Gastroesophageal sphincter (tissue), 4 donors: ENCODE measurements around the gene ST6GALNAC3. TPM values are rescaled to one million over a fixed set of nuclear protein-coding genes. Genes with fewer than 3 reads are reported as not detected.
"Not testable (repeated sequence)": the region's sequence is repeated elsewhere in the genome, so short reads cannot be mapped to it uniquely, and the experiment has no call there.

Experiments used
- ATAC-seq: fragments of 150-250 bp; one replicate; pipeline ENCODE4 v1.9.1; 2016; ENCODE audit warnings: mild to moderate bottlenecking, moderate library complexity
- H3K27ac ChIP-seq, 4 donors: fragments of 200-600 bp; sonication (generic) in 3 of 4; 1 replicate in 3 of 4; 2 replicates in 1 of 4; pipeline ENCODE4 v1.5.1; 2016 to 2019
- H3K27me3 ChIP-seq: fragments of 200-600 bp; sonication (generic); one replicate; pipeline ENCODE4 v1.5.1; 2019
- H3K36me3 ChIP-seq, 2 donors: fragments of 200-600 bp; sonication (generic); one replicate each; pipeline ENCODE4 v1.5.1; 2019; ENCODE audit warnings: control low read depth in 1 of 2
- H3K4me1 ChIP-seq, 3 donors: fragments of 200-600 bp; sonication (generic); 1 replicate in 2 of 3; 2 replicates in 1 of 3; pipeline ENCODE4 v1.5.1; 2016 to 2019; ENCODE audit warnings: control low read depth in 2 of 3
- H3K4me3 ChIP-seq, 2 donors: fragments of 200-600 bp; sonication (generic); one replicate each; pipeline ENCODE4 v1.5.1; 2019; ENCODE audit warnings: mild to moderate bottlenecking in 1 of 2, moderate library complexity in 1 of 2
- H3K9me3 ChIP-seq, 3 donors: fragments of 200-600 bp; sonication (generic); one replicate each; pipeline ENCODE4 v1.5.1; 2017 to 2019; ENCODE audit warnings: control low read depth in 2 of 3
- CTCF ChIP-seq, 4 experiments: fragments of 200-600 bp in 2 of 4; fragments of 450-650 bp in 2 of 4; sonication (generic) in 1 of 4; IDR thresholded peaks; one replicate each; pipeline ENCODE4 v1.5.1; 2017 to 2019; ENCODE audit warnings: antibody characterized with exemption in 4 of 4, mild to moderate bottlenecking in 2 of 4, moderate library complexity in 2 of 4
- EP300 ChIP-seq: sonication (generic); formaldehyde crosslinking; IDR thresholded peaks from one replicate; pipeline ENCODE4 v1.6.1; 2017; ENCODE audit warnings: antibody characterized with exemption, mild to moderate bottlenecking
- POLR2A ChIP-seq, 2 donors: fragments of 450-650 bp; IDR thresholded peaks; one replicate each; pipeline ENCODE4 v1.6.1; 2017; ENCODE audit warnings: antibody characterized with exemption in 2 of 2, mild to moderate bottlenecking in 2 of 2, moderate library complexity in 1 of 2
- POLR2AphosphoS5 ChIP-seq: sonication (generic); formaldehyde crosslinking; IDR thresholded peaks from one replicate; pipeline ENCODE4 v1.6.1; 2017; ENCODE audit warnings: antibody characterized with exemption
- WGBS, 2 donors: methylation state at CpG; one replicate each; pipeline ENCODE4 v1.1.5; 2018; ENCODE audit warnings: low coverage in 1 of 2; 5-methylcytosine and 5-hydroxymethylcytosine counted together
- total RNA-seq, 4 donors: library from RNA; depleted of rRNA; stranded (reverse); fragments of >200 nt; gene quantifications; one replicate each; pipeline ENCODE4 v1.1.0, GENCODE V29; 2016

The ST6GALNAC3 gene
- total RNA-seq, 4 donors from 2014 or later = 2.8 to 10.6 (median 3.3) TPM

- Histone ChIP-seq H3K4me3 (no peak overlapping the region), H3K27ac (no peak overlapping the region), H3K36me3 (no peaks in the 10 kb centered on the region), H3K4me1 (peaks cover 0 to 10% (median 0%) of the 10 kb centered on the region in 3 donors), H3K27me3 (no peaks in the 10 kb centered on the region), H3K9me3 (peaks cover 0 to 3% (median 0%) of the 10 kb centered on the region in 3 donors)
- WGBS, 2 donors = 55 to 94% methylated on average over 2 of the region's 2 CpGs
- no peak for ATAC-seq
- TF ChIP-seq EP300 (no peak), POLR2A (IDR thresholded peaks at IDR 0.05) (no peak), POLR2AphosphoS5 (no peak), CTCF (IDR thresholded peaks at IDR 0.05) (no peak)
Observed at GRCh38 chr1:76340056-76340455, 265.5 kb downstream of the ST6GALNAC3 start.

GRCh38 chr1:76341816-76342215 is 267.3 kb downstream of the ST6GALNAC3 start:
- not testable (repeated sequence) for H3K27me3 ChIP-seq, H3K4me3 ChIP-seq, H3K4me1 ChIP-seq, ATAC-seq, H3K27ac ChIP-seq, H3K36me3 ChIP-seq, H3K9me3 ChIP-seq
- WGBS, 2 donors = 93 to 100% methylated on average over 2 to 3 of the region's 3 CpGs

- H3K27me3 ChIP-seq = no peaks in the 10 kb centered on the region
- WGBS, 2 donors = 32 to 69% methylated on average over 3 to 4 of the region's 4 CpGs
- H3K4me1 ChIP-seq = no peaks in the 10 kb centered on the region
- H3K27ac ChIP-seq = no peak overlapping the region
- no peak for ATAC-seq
- no peaks in the 10 kb centered on the region for H3K36me3 ChIP-seq
- no peak for TF ChIP-seq POLR2A (IDR thresholded peaks at IDR 0.05)
- no peak for TF ChIP-seq EP300
- TF ChIP-seq POLR2AphosphoS5 = no peak
- TF ChIP-seq CTCF (IDR thresholded peaks at IDR 0.05) = no peak
- H3K9me3 ChIP-seq = peaks cover 0 to 3% (median 0%) of the 10 kb centered on the region in 3 donors
- no peak overlapping the region for H3K4me3 ChIP-seq
Observed at GRCh38 chr1:76343356-76343755, 268.8 kb downstream of the ST6GALNAC3 start.

GRCh38 chr1:76351655-76352054 is 277.1 kb downstream of the ST6GALNAC3 start:
- Histone ChIP-seq H3K27ac (no peak overlapping the region), H3K9me3 (no peaks in the 10 kb centered on the region), H3K4me1 (no peaks in the 10 kb centered on the region), H3K4me3 (no peak overlapping the region), H3K27me3 (no peaks in the 10 kb centered on the region), H3K36me3 (no peaks in the 10 kb centered on the region)
- 66 to 87% methylated on average over 3 of the region's 3 CpGs for WGBS, 2 donors
- no peak for ATAC-seq
- TF ChIP-seq POLR2A (IDR thresholded peaks at IDR 0.05) (no peak), POLR2AphosphoS5 (no peak), EP300 (no peak), CTCF (IDR thresholded peaks at IDR 0.05) (no peak)

- no peaks in the 10 kb centered on the region for H3K9me3 ChIP-seq
- no peak for TF ChIP-seq CTCF (IDR thresholded peaks at IDR 0.05)
- no peak for TF ChIP-seq EP300
- no peak for TF ChIP-seq POLR2AphosphoS5
- TF ChIP-seq POLR2A (IDR thresholded peaks at IDR 0.05) = no peak
- H3K27me3 ChIP-seq = no peaks in the 10 kb centered on the region
- no peaks in the 10 kb centered on the region for H3K4me1 ChIP-seq
- 97 to 100% methylated on average over 4 to 5 of the region's 5 CpGs for WGBS, 2 donors
- H3K36me3 ChIP-seq = no peaks in the 10 kb centered on the region
- no peak overlapping the region for H3K4me3 ChIP-seq
- no peak overlapping the region for H3K27ac ChIP-seq
- no peak for ATAC-seq
Observed at GRCh38 chr1:76352741-76353435, 278.3 kb downstream of the ST6GALNAC3 start.
